Measurements from ENCODE around the gene CACNG7. TPM values are rescaled to one million over a fixed set of nuclear protein-coding genes. Genes with fewer than 3 reads are reported as not detected.

Gene CACNG7
- total and polyA plus RNA-seq, 4 experiments from 2014 or later, result not detected

- H3K9me3 ChIP-seq (ENCODE audit: control insufficient read depth in 1 of 2, low read length in 2 of 2), result no peaks in the 10 kb centered on the region
- Mint-ChIP-seq H3K4me3 (no peak overlapping the region), H3K4me1 (peaks cover 0 to 7% (median 1%) of the 10 kb centered on the region in 4 donors), H3K27ac (no peak overlapping the region), H3K9me3 (no peaks in the 10 kb centered on the region), H3K27me3 (peaks cover 30 to 34% of the 10 kb centered on the region in 2 donors), H3K36me3 (no peaks in the 10 kb centered on the region)
- ChIA-PET CTCF (ENCODE audit: partially characterized antibody) (no interaction called here), POLR2A (ENCODE audit: partially characterized antibody) (no interaction called here)
- H3K4me3 ChIP-seq (ENCODE audit: low read length in 2 of 2), result no peak overlapping the region
- peaks cover 4% of the 10 kb centered on the region for H3K4me1 ChIP-seq (ENCODE audit: insufficient read depth, low read length)
- H3K27ac ChIP-seq (ENCODE audit: low read depth, low read length), result no peak overlapping the region
- H3K36me3 ChIP-seq (ENCODE audit: insufficient read depth, low read length), result no peaks in the 10 kb centered on the region
- intact Hi-C loops (cut with micrococcal nuclease), result no loop called here
- H3K27me3 ChIP-seq (ENCODE audit: insufficient read depth, low read length), result no peaks in the 10 kb centered on the region
- no peak for DNase-seq
Measured at GRCh38 chr19:53892981-53893325, 16.1 kb upstream of the CACNG7 start.

- no peaks in the 10 kb centered on the region for H3K36me3 Mint-ChIP-seq
- H3K27me3 Mint-ChIP-seq, result peaks cover 44% of the 10 kb centered on the region in 2 donors
- intact Hi-C loops (cut with micrococcal nuclease), result no loop called here
- CTCF ChIA-PET (ENCODE audit: partially characterized antibody), result no interaction called here
- Histone ChIP-seq H3K4me3 (ENCODE audit: low read length in 2 of 2) (no peak overlapping the region), H3K4me1 (ENCODE audit: insufficient read depth, low read length) (peaks cover 4% of the 10 kb centered on the region), H3K9me3 (ENCODE audit: control insufficient read depth in 1 of 2, low read length in 2 of 2) (no peaks in the 10 kb centered on the region), H3K27me3 (ENCODE audit: insufficient read depth, low read length) (no peaks in the 10 kb centered on the region), H3K36me3 (ENCODE audit: insufficient read depth, low read length) (no peaks in the 10 kb centered on the region), H3K27ac (ENCODE audit: low read depth, low read length) (no peak overlapping the region)
- H3K4me1 Mint-ChIP-seq, result peaks cover 0 to 9% (median 3%) of the 10 kb centered on the region in 4 donors
- POLR2A ChIA-PET (ENCODE audit: partially characterized antibody), result no interaction called here
- peaks cover 0 to 3% (median 0%) of the 10 kb centered on the region in 8 donors for H3K9me3 Mint-ChIP-seq
- no peak overlapping the region for H3K4me3 Mint-ChIP-seq
- H3K27ac Mint-ChIP-seq, result no peak overlapping the region
- DNase-seq, result no peak
Measured at GRCh38 chr19:53894707-53895106, 14.4 kb upstream of the CACNG7 start.

- H3K27ac ChIP-seq (ENCODE audit: low read depth, low read length), result no peak overlapping the region
- H3K4me1 Mint-ChIP-seq, result peaks cover 0 to 6% (median 2%) of the 10 kb centered on the region in 4 donors
- H3K4me3 Mint-ChIP-seq, result no peak overlapping the region
- H3K4me3 ChIP-seq (ENCODE audit: low read length in 2 of 2), result no peak overlapping the region
- ChIA-PET CTCF (ENCODE audit: partially characterized antibody) (interaction anchor here (0.8 kb wide), 1 partner anchor 53 kb away, joined by 3 read pairs; no protein-coding TSS in a partner anchor), POLR2A (ENCODE audit: partially characterized antibody) (no interaction called here)
- no peak for DNase-seq
- intact Hi-C loops (cut with micrococcal nuclease), result no loop called here
- H3K36me3 Mint-ChIP-seq, result no peaks in the 10 kb centered on the region
- H3K27ac Mint-ChIP-seq, result no peak overlapping the region
- no peaks in the 10 kb centered on the region for H3K36me3 ChIP-seq (ENCODE audit: insufficient read depth, low read length)
- peaks cover 0 to 3% (median 0%) of the 10 kb centered on the region in 8 donors for H3K9me3 Mint-ChIP-seq
- peaks cover 42 to 48% of the 10 kb centered on the region in 2 donors for H3K27me3 Mint-ChIP-seq
- H3K4me1 ChIP-seq (ENCODE audit: insufficient read depth, low read length), result no peaks in the 10 kb centered on the region
- H3K27me3 ChIP-seq (ENCODE audit: insufficient read depth, low read length), result no peaks in the 10 kb centered on the region
- H3K9me3 ChIP-seq (ENCODE audit: control insufficient read depth in 1 of 2, low read length in 2 of 2), result no peaks in the 10 kb centered on the region
Measured at GRCh38 chr19:53896682-53897081, 12.4 kb upstream of the CACNG7 start.

GRCh38 chr19:53897459-53897858, 11.6 kb upstream of the CACNG7 start:
- CTCF ChIA-PET (ENCODE audit: partially characterized antibody), result interaction anchor here (0.6 to 0.8 kb wide), 2 partner anchors 54 to 105 kb away, joined by 3 read pairs; no protein-coding TSS in a partner anchor
- no peak overlapping the region for H3K27ac Mint-ChIP-seq

GRCh38 chr19:53898166-53898565, 10.9 kb upstream of the CACNG7 start:
- CTCF ChIA-PET (ENCODE audit: partially characterized antibody), result no interaction called here
- no peaks in the 10 kb centered on the region for H3K27me3 ChIP-seq (ENCODE audit: insufficient read depth, low read length)

More at GRCh38 chr19:53897459-53897858, 11.6 kb upstream of the CACNG7 start:
- Histone ChIP-seq H3K36me3 (ENCODE audit: insufficient read depth, low read length) (no peaks in the 10 kb centered on the region), H3K9me3 (ENCODE audit: control insufficient read depth in 1 of 2, low read length in 2 of 2) (no peaks in the 10 kb centered on the region), H3K4me1 (ENCODE audit: insufficient read depth, low read length) (no peaks in the 10 kb centered on the region), H3K27ac (ENCODE audit: low read depth, low read length) (no peak overlapping the region), H3K27me3 (ENCODE audit: insufficient read depth, low read length) (no peaks in the 10 kb centered on the region), H3K4me3 (ENCODE audit: low read length in 2 of 2) (no peak overlapping the region)
- Mint-ChIP-seq H3K36me3 (no peaks in the 10 kb centered on the region), H3K9me3 (peaks cover 0 to 7% (median 0%) of the 10 kb centered on the region in 8 donors), H3K27me3 (peaks cover 38 to 43% of the 10 kb centered on the region in 2 donors), H3K4me1 (peaks cover 0 to 4% (median 1%) of the 10 kb centered on the region in 4 donors), H3K4me3 (no peak overlapping the region)
- POLR2A ChIA-PET (ENCODE audit: partially characterized antibody), result no interaction called here
- no peak for DNase-seq
- intact Hi-C loops (cut with micrococcal nuclease), result no loop called here

GRCh38 chr19:53898636-53899341, 10.3 kb upstream of the CACNG7 start:
- Histone ChIP-seq H3K4me3 (ENCODE audit: low read length in 2 of 2) (no peak overlapping the region), H3K36me3 (ENCODE audit: insufficient read depth, low read length) (no peaks in the 10 kb centered on the region), H3K9me3 (ENCODE audit: control insufficient read depth in 1 of 2, low read length in 2 of 2) (no peaks in the 10 kb centered on the region), H3K27ac (ENCODE audit: low read depth, low read length) (no peak overlapping the region), H3K4me1 (ENCODE audit: insufficient read depth, low read length) (no peaks in the 10 kb centered on the region), H3K27me3 (ENCODE audit: insufficient read depth, low read length) (no peaks in the 10 kb centered on the region)
- Mint-ChIP-seq H3K4me1 (peaks cover 1 to 7% (median 4%) of the 10 kb centered on the region in 4 donors), H3K27me3 (peaks cover 33 to 42% of the 10 kb centered on the region in 2 donors), H3K27ac (no peak overlapping the region), H3K36me3 (no peaks in the 10 kb centered on the region), H3K4me3 (no peak overlapping the region), H3K9me3 (peaks cover 0 to 7% (median 1%) of the 10 kb centered on the region in 8 donors)
- ChIA-PET CTCF (ENCODE audit: partially characterized antibody) (no interaction called here), POLR2A (ENCODE audit: partially characterized antibody) (no interaction called here)
- intact Hi-C loops (cut with micrococcal nuclease), result no loop called here
- DNase-seq, result peak in 1 of 5 donors; percentile 19

More at GRCh38 chr19:53898166-53898565, 10.9 kb upstream of the CACNG7 start:
- peaks cover 0 to 7% (median 1%) of the 10 kb centered on the region in 8 donors for H3K9me3 Mint-ChIP-seq
- POLR2A ChIA-PET (ENCODE audit: partially characterized antibody), result no interaction called here
- H3K27ac Mint-ChIP-seq, result no peak overlapping the region
- no peaks in the 10 kb centered on the region for H3K9me3 ChIP-seq (ENCODE audit: control insufficient read depth in 1 of 2, low read length in 2 of 2)
- H3K4me3 ChIP-seq (ENCODE audit: low read length in 2 of 2), result no peak overlapping the region
- no peaks in the 10 kb centered on the region for H3K36me3 ChIP-seq (ENCODE audit: insufficient read depth, low read length)
- intact Hi-C loops (cut with micrococcal nuclease), result no loop called here
- no peaks in the 10 kb centered on the region for H3K36me3 Mint-ChIP-seq
- H3K4me1 ChIP-seq (ENCODE audit: insufficient read depth, low read length), result no peaks in the 10 kb centered on the region
- peaks cover 1 to 4% (median 4%) of the 10 kb centered on the region in 4 donors for H3K4me1 Mint-ChIP-seq
- peak in 1 of 5 donors; percentile 28 for DNase-seq
- no peak overlapping the region for H3K27ac ChIP-seq (ENCODE audit: low read depth, low read length)
- peaks cover 35 to 41% of the 10 kb centered on the region in 2 donors for H3K27me3 Mint-ChIP-seq
- no peak overlapping the region for H3K4me3 Mint-ChIP-seq

GRCh38 chr19:53900191-53900860, 8.8 kb upstream of the CACNG7 start:
- ChIA-PET CTCF (ENCODE audit: partially characterized antibody) (no interaction called here), POLR2A (ENCODE audit: partially characterized antibody) (no interaction called here)
- intact Hi-C loops (cut with micrococcal nuclease), result loop anchor here (10.0 kb wide), 1 partner anchor 124 kb away; no protein-coding TSS in a partner anchor
- H3K9me3 Mint-ChIP-seq, result peaks cover 0 to 7% (median 1%) of the 10 kb centered on the region in 8 donors
- H3K9me3 ChIP-seq (ENCODE audit: control insufficient read depth in 1 of 2, low read length in 2 of 2), result no peaks in the 10 kb centered on the region
- no peaks in the 10 kb centered on the region for H3K36me3 Mint-ChIP-seq
- H3K27me3 Mint-ChIP-seq, result peaks cover 32 to 50% of the 10 kb centered on the region in 2 donors
- no peak overlapping the region for H3K27ac ChIP-seq (ENCODE audit: low read depth, low read length)
- H3K4me1 Mint-ChIP-seq, result peaks cover 4 to 18% (median 4%) of the 10 kb centered on the region in 4 donors
- H3K4me3 ChIP-seq (ENCODE audit: low read length in 2 of 2), result no peak overlapping the region
- peak in 1 of 5 donors; percentile 11 for DNase-seq
- H3K27me3 ChIP-seq (ENCODE audit: insufficient read depth, low read length), result no peaks in the 10 kb centered on the region
- no peak overlapping the region for H3K4me3 Mint-ChIP-seq
- peak overlapping the region in 1 of 7 donors; percentile 49 for H3K27ac Mint-ChIP-seq
- no peaks in the 10 kb centered on the region for H3K4me1 ChIP-seq (ENCODE audit: insufficient read depth, low read length)
- no peaks in the 10 kb centered on the region for H3K36me3 ChIP-seq (ENCODE audit: insufficient read depth, low read length)
